Liver (tissue), 3 donors: ENCODE measurements around the gene HCRT.

ENCODE experiments used
- ATF3 ChIP-seq: IDR thresholded peaks from 2 replicates; pipeline ENCODE4 v1.6.1; 2016; ENCODE audit warnings: antibody characterized with exemption
- CTCF ChIP-seq: fragments of 150-350 bp; IDR thresholded peaks from 2 replicates; pipeline ENCODE4 v1.5.1; 2017; ENCODE audit warnings: improper control_type of control experiment, low read depth, low read length; ENCODE audit not compliant: missing input control
- EGR1 ChIP-seq, 2 donors: IDR thresholded peaks; 2 replicates each; pipeline ENCODE4 v1.6.1; 2016 to 2018; ENCODE audit warnings: antibody characterized with exemption in 2 of 2, low read depth in 2 of 2
- FOXA1 ChIP-seq: IDR thresholded peaks from 2 replicates; pipeline ENCODE4 v1.6.1; 2016; ENCODE audit warnings: antibody characterized with exemption
- GABPA ChIP-seq, 2 donors: IDR thresholded peaks in 1 of 2; conservative IDR thresholded peaks in 1 of 2; 2 replicates each; pipeline ENCODE4 v1.6.1; 2016; ENCODE audit warnings: antibody characterized with exemption in 2 of 2, mild to moderate bottlenecking in 1 of 2, moderate library complexity in 1 of 2
- HNF4A ChIP-seq, 2 donors: conservative IDR thresholded peaks; 2 replicates each; pipeline ENCODE4 v1.6.1; 2016; ENCODE audit warnings: antibody characterized with exemption in 2 of 2, mild to moderate bottlenecking in 2 of 2
- JUND ChIP-seq, 2 donors: IDR thresholded peaks; 2 replicates each; pipeline ENCODE4 v1.6.1; 2016; ENCODE audit warnings: antibody characterized with exemption in 2 of 2
- NR2F2 ChIP-seq: IDR thresholded peaks from 2 replicates; pipeline ENCODE4 v1.6.1; 2016; ENCODE audit warnings: antibody characterized with exemption
- RAD21 ChIP-seq, 2 donors: IDR thresholded peaks; 2 replicates each; pipeline ENCODE4 v1.6.1; 2016; ENCODE audit warnings: antibody characterized with exemption in 2 of 2, mild to moderate bottlenecking in 2 of 2
- SP1 ChIP-seq: IDR thresholded peaks from 2 replicates; pipeline ENCODE4 v1.6.1; 2018; ENCODE audit warnings: antibody characterized with exemption, mild to moderate bottlenecking
- YY1 ChIP-seq: IDR thresholded peaks from 2 replicates; pipeline ENCODE4 v1.6.1; 2016; ENCODE audit warnings: antibody characterized with exemption, mild to moderate bottlenecking
- TF ChIP-seq, protein P1 (sequence below): IDR thresholded peaks from 2 replicates; pipeline ENCODE4 v1.6.1; 2016; ENCODE audit warnings: antibody characterized with exemption, mild to moderate bottlenecking
- TF ChIP-seq, protein P2 (sequence below): IDR thresholded peaks from 2 replicates; pipeline ENCODE4 v1.6.1; 2016; ENCODE audit warnings: antibody characterized with exemption
- TF ChIP-seq, protein P3 (sequence below): IDR thresholded peaks from 2 replicates; pipeline ENCODE4 v1.6.1; 2016; ENCODE audit warnings: antibody characterized with exemption
- donor health status: healthy.
- donor health status: healthy.

DNA sequence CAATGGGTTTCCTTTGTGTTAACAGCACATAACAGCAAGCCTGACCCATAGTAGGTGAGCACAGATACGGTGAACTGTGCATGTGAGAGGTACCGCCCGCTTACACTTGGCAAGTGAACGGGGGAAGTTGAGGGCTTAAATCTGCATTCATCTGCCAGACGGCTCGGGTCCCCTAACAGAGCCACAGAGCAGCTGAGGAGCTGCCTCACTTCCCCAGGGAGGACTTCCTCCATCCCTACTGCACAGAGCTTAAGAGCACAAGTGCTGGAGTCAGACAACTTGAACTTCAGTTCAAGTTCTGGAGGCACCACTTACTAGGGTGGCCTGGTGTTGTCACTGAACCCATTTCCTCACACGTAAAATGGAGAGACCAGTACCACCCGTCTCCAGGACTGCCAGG, 43.9 kb downstream of the HCRT start:
- TF ChIP-seq CTCF (no peak), EGR1 (IDR thresholded peaks at IDR 0.05; ENCODE audit: low read depth in 2 of 2) (no peak), GABPA (IDR thresholded peaks at IDR 0.05 in 1 of 2, conservative IDR thresholded peaks at IDR 0.05 in 1 of 2) (no peak), SP1 (no peak), JUND (IDR thresholded peaks at IDR 0.05) (no peak), ATF3 (no peak), NR2F2 (no peak), RAD21 (IDR thresholded peaks at IDR 0.05) (no peak), HNF4A (conservative IDR thresholded peaks at IDR 0.05) (no peak), YY1 (no peak), FOXA1 (no peak)
- TF ChIP-seq, protein P1, sequence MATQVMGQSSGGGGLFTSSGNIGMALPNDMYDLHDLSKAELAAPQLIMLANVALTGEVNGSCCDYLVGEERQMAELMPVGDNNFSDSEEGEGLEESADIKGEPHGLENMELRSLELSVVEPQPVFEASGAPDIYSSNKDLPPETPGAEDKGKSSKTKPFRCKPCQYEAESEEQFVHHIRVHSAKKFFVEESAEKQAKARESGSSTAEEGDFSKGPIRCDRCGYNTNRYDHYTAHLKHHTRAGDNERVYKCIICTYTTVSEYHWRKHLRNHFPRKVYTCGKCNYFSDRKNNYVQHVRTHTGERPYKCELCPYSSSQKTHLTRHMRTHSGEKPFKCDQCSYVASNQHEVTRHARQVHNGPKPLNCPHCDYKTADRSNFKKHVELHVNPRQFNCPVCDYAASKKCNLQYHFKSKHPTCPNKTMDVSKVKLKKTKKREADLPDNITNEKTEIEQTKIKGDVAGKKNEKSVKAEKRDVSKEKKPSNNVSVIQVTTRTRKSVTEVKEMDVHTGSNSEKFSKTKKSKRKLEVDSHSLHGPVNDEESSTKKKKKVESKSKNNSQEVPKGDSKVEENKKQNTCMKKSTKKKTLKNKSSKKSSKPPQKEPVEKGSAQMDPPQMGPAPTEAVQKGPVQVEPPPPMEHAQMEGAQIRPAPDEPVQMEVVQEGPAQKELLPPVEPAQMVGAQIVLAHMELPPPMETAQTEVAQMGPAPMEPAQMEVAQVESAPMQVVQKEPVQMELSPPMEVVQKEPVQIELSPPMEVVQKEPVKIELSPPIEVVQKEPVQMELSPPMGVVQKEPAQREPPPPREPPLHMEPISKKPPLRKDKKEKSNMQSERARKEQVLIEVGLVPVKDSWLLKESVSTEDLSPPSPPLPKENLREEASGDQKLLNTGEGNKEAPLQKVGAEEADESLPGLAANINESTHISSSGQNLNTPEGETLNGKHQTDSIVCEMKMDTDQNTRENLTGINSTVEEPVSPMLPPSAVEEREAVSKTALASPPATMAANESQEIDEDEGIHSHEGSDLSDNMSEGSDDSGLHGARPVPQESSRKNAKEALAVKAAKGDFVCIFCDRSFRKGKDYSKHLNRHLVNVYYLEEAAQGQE, result no peak
- TF ChIP-seq, protein P2, sequence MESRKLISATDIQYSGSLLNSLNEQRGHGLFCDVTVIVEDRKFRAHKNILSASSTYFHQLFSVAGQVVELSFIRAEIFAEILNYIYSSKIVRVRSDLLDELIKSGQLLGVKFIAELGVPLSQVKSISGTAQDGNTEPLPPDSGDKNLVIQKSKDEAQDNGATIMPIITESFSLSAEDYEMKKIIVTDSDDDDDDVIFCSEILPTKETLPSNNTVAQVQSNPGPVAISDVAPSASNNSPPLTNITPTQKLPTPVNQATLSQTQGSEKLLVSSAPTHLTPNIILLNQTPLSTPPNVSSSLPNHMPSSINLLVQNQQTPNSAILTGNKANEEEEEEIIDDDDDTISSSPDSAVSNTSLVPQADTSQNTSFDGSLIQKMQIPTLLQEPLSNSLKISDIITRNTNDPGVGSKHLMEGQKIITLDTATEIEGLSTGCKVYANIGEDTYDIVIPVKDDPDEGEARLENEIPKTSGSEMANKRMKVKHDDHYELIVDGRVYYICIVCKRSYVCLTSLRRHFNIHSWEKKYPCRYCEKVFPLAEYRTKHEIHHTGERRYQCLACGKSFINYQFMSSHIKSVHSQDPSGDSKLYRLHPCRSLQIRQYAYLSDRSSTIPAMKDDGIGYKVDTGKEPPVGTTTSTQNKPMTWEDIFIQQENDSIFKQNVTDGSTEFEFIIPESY, result no peak
- TF ChIP-seq, protein P3, sequence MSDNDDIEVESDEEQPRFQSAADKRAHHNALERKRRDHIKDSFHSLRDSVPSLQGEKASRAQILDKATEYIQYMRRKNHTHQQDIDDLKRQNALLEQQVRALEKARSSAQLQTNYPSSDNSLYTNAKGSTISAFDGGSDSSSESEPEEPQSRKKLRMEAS, result no peak
